NT2/D1 (cell line): ENCODE results near the gene MAU2.

Source experiments
- SUZ12 ChIP-seq: IDR thresholded peaks from 2 replicates; pipeline ENCODE4 v1.6.1; 2011; ENCODE audit not compliant: insufficient read length, insufficient read depth; ENCODE audit errors: extremely low read depth
- YY1 ChIP-seq: IDR thresholded peaks from 2 replicates; pipeline ENCODE4 v1.6.1; 2011; ENCODE audit not compliant: insufficient read length, insufficient read depth
- ZNF274 ChIP-seq: IDR thresholded peaks from 2 replicates; pipeline ENCODE4 v1.6.1; 2011; ENCODE audit warnings: mild to moderate bottlenecking, low read depth, low read length

GRCh38 chr19:19334989-19335344, 14.3 kb downstream of the MAU2 start:
- TF ChIP-seq SUZ12 (no peak), YY1 (no peak), ZNF274 (no peak)
